ENCODE results near the gene KSR2. TPM values are rescaled to one million over a fixed set of nuclear protein-coding genes. Genes with fewer than 3 reads are reported as not detected.

Gene KSR2
- total RNA-seq, 2 experiments from 2014 or later: not detected

GRCh38 chr12:117829108-117829507 lies 139.7 kb downstream of the KSR2 start:
- DNase-seq (no peak), ATAC-seq (no peak)
- Mint-ChIP-seq H3K27ac (no peak overlapping the region), H3K4me1 (ENCODE audit: low read depth) (no peaks in the 10 kb centered on the region), H3K36me3 (ENCODE audit: low read depth) (no peaks in the 10 kb centered on the region), H3K4me3 (no peak overlapping the region), H3K9me3 (ENCODE audit: insufficient read depth) (peaks cover 16% of the 10 kb centered on the region), H3K27me3 (ENCODE audit: low read depth) (no peaks in the 10 kb centered on the region)
- CTCF ChIA-PET: no interaction called here
- POLR2A ChIA-PET: no interaction called here

GRCh38 chr12:117827660-117828059 lies 141.1 kb downstream of the KSR2 start:
- ChIA-PET CTCF (interaction anchor here (1.1 kb wide), 1 partner anchor 10 kb away, joined by 5 read pairs; no protein-coding TSS in a partner anchor), POLR2A (no interaction called here)
- Mint-ChIP-seq H3K9me3 (ENCODE audit: insufficient read depth) (peaks cover 16% of the 10 kb centered on the region), H3K27me3 (ENCODE audit: low read depth) (no peaks in the 10 kb centered on the region), H3K27ac (no peak overlapping the region), H3K36me3 (ENCODE audit: low read depth) (no peaks in the 10 kb centered on the region), H3K4me3 (no peak overlapping the region), H3K4me1 (ENCODE audit: low read depth) (no peaks in the 10 kb centered on the region)
- DNase-seq: no peak
- ATAC-seq: no peak

GRCh38 chr12:117825827-117826226 lies 143.0 kb downstream of the KSR2 start:
- Mint-ChIP-seq H3K4me1 (ENCODE audit: low read depth) (no peaks in the 10 kb centered on the region), H3K9me3 (ENCODE audit: insufficient read depth) (peaks cover 16% of the 10 kb centered on the region), H3K27ac (no peak overlapping the region), H3K36me3 (ENCODE audit: low read depth) (no peaks in the 10 kb centered on the region), H3K4me3 (no peak overlapping the region), H3K27me3 (ENCODE audit: low read depth) (no peaks in the 10 kb centered on the region)
- CTCF ChIA-PET: no interaction called here
- ATAC-seq (no peak), DNase-seq (no peak)
- POLR2A ChIA-PET: no interaction called here

- Mint-ChIP-seq H3K9me3 (ENCODE audit: insufficient read depth) (no peaks in the 10 kb centered on the region), H3K27ac (no peak overlapping the region), H3K36me3 (ENCODE audit: low read depth) (no peaks in the 10 kb centered on the region), H3K4me3 (no peak overlapping the region), H3K27me3 (ENCODE audit: low read depth) (no peaks in the 10 kb centered on the region), H3K4me1 (ENCODE audit: low read depth) (no peaks in the 10 kb centered on the region)
- ATAC-seq (no peak), DNase-seq (no peak)
- ChIA-PET POLR2A (no interaction called here), CTCF (no interaction called here)
These were observed 147.2 kb downstream of the KSR2 start for GRCh38 chr12:117821480-117822175.

- H3K36me3 Mint-ChIP-seq (ENCODE audit: low read depth): no peaks in the 10 kb centered on the region
- no peaks in the 10 kb centered on the region for H3K27me3 Mint-ChIP-seq (ENCODE audit: low read depth)
- H3K4me3 Mint-ChIP-seq: no peak overlapping the region
- ChIA-PET CTCF (interaction anchor here (1.1 kb wide), 1 partner anchor 17 kb away, joined by 4 read pairs; no protein-coding TSS in a partner anchor), POLR2A (no interaction called here)
- H3K9me3 Mint-ChIP-seq (ENCODE audit: insufficient read depth): no peaks in the 10 kb centered on the region
- DNase-seq (no peak), ATAC-seq (no peak)
- H3K27ac Mint-ChIP-seq: no peak overlapping the region
- no peaks in the 10 kb centered on the region for H3K4me1 Mint-ChIP-seq (ENCODE audit: low read depth)
These were observed 148.4 kb downstream of the KSR2 start for GRCh38 chr12:117820216-117820907.

- Mint-ChIP-seq H3K4me3 (no peak overlapping the region), H3K36me3 (ENCODE audit: low read depth) (no peaks in the 10 kb centered on the region), H3K9me3 (ENCODE audit: insufficient read depth) (no peaks in the 10 kb centered on the region), H3K4me1 (ENCODE audit: low read depth) (no peaks in the 10 kb centered on the region), H3K27ac (no peak overlapping the region), H3K27me3 (ENCODE audit: low read depth) (no peaks in the 10 kb centered on the region)
- CTCF ChIA-PET: interaction anchor here (1.1 kb wide), 1 partner anchor 18 kb away, joined by 4 read pairs; no protein-coding TSS in a partner anchor
- POLR2A ChIA-PET: no interaction called here
- ATAC-seq: no peak
- DNase-seq: no peak
These were observed 149.6 kb downstream of the KSR2 start for GRCh38 chr12:117819160-117819559.

- CTCF ChIA-PET: no interaction called here
- ATAC-seq: no peak
- Mint-ChIP-seq H3K27ac (no peak overlapping the region), H3K9me3 (ENCODE audit: insufficient read depth) (no peaks in the 10 kb centered on the region), H3K4me1 (ENCODE audit: low read depth) (no peaks in the 10 kb centered on the region), H3K27me3 (ENCODE audit: low read depth) (no peaks in the 10 kb centered on the region), H3K4me3 (no peak overlapping the region), H3K36me3 (ENCODE audit: low read depth) (no peaks in the 10 kb centered on the region)
- POLR2A ChIA-PET: no interaction called here
- DNase-seq: no peak
These were observed 150.4 kb downstream of the KSR2 start for GRCh38 chr12:117818400-117818799.

- Mint-ChIP-seq H3K4me1 (ENCODE audit: low read depth) (no peaks in the 10 kb centered on the region), H3K27ac (no peak overlapping the region), H3K4me3 (no peak overlapping the region), H3K9me3 (ENCODE audit: insufficient read depth) (no peaks in the 10 kb centered on the region), H3K36me3 (ENCODE audit: low read depth) (no peaks in the 10 kb centered on the region), H3K27me3 (ENCODE audit: low read depth) (peaks cover 3% of the 10 kb centered on the region)
- ChIA-PET POLR2A (no interaction called here), CTCF (interaction anchor here (2.2 kb wide), 1 partner anchor 28 kb away, joined by 6 read pairs; no protein-coding TSS in a partner anchor)
- no peak for ATAC-seq
- no peak for DNase-seq
These were observed 159.3 kb downstream of the KSR2 start for GRCh38 chr12:117809509-117809908.

- DNase-seq (no peak), ATAC-seq (no peak)
- Mint-ChIP-seq H3K9me3 (ENCODE audit: insufficient read depth) (no peaks in the 10 kb centered on the region), H3K27me3 (ENCODE audit: low read depth) (peaks cover 3% of the 10 kb centered on the region), H3K36me3 (ENCODE audit: low read depth) (no peaks in the 10 kb centered on the region), H3K27ac (no peak overlapping the region), H3K4me3 (no peak overlapping the region), H3K4me1 (ENCODE audit: low read depth) (no peaks in the 10 kb centered on the region)
- ChIA-PET CTCF (no interaction called here), POLR2A (no interaction called here)
These were observed 160.8 kb downstream of the KSR2 start for GRCh38 chr12:117807946-117808345.

GRCh38 chr12:117807355-117807754 lies 161.4 kb downstream of the KSR2 start:
- peaks cover 3% of the 10 kb centered on the region for H3K27me3 Mint-ChIP-seq (ENCODE audit: low read depth)
- CTCF ChIA-PET: no interaction called here
- no peak for ATAC-seq

GRCh38 chr12:117805865-117806264 lies 162.9 kb downstream of the KSR2 start:
- no peak overlapping the region for H3K4me3 Mint-ChIP-seq
- CTCF ChIA-PET: no interaction called here
- POLR2A ChIA-PET: no interaction called here
- H3K36me3 Mint-ChIP-seq (ENCODE audit: low read depth): no peaks in the 10 kb centered on the region
- H3K27me3 Mint-ChIP-seq (ENCODE audit: low read depth): peaks cover 3% of the 10 kb centered on the region
- no peaks in the 10 kb centered on the region for H3K9me3 Mint-ChIP-seq (ENCODE audit: insufficient read depth)
- ATAC-seq (no peak), DNase-seq (no peak)
- no peaks in the 10 kb centered on the region for H3K4me1 Mint-ChIP-seq (ENCODE audit: low read depth)
- no peak overlapping the region for H3K27ac Mint-ChIP-seq

More at GRCh38 chr12:117807355-117807754, 161.4 kb downstream of the KSR2 start:
- no peak overlapping the region for H3K27ac Mint-ChIP-seq
- H3K4me1 Mint-ChIP-seq (ENCODE audit: low read depth): no peaks in the 10 kb centered on the region
- POLR2A ChIA-PET: no interaction called here
- no peak overlapping the region for H3K4me3 Mint-ChIP-seq
- DNase-seq: no peak
- no peaks in the 10 kb centered on the region for H3K36me3 Mint-ChIP-seq (ENCODE audit: low read depth)
- no peaks in the 10 kb centered on the region for H3K9me3 Mint-ChIP-seq (ENCODE audit: insufficient read depth)

GRCh38 chr12:117803001-117803400 lies 165.8 kb downstream of the KSR2 start:
- ATAC-seq (no peak), DNase-seq (no peak)
- Mint-ChIP-seq H3K36me3 (ENCODE audit: low read depth) (no peaks in the 10 kb centered on the region), H3K27ac (no peak overlapping the region), H3K9me3 (ENCODE audit: insufficient read depth) (no peaks in the 10 kb centered on the region), H3K4me3 (no peak overlapping the region), H3K27me3 (ENCODE audit: low read depth) (no peaks in the 10 kb centered on the region), H3K4me1 (ENCODE audit: low read depth) (no peaks in the 10 kb centered on the region)
- POLR2A ChIA-PET: no interaction called here
- CTCF ChIA-PET: interaction anchor here (0.9 kb wide), 1 partner anchor 34 kb away, joined by 3 read pairs; no protein-coding TSS in a partner anchor

Data from activated CD8-positive, alpha-beta T cell treated with anti-CD3 and anti-CD28 coated beads, Interleukin-2, amount 10 ng/mL, durations not matched to agents 7 days and 5 days (primary cell).